WTC11 (cell line): ENCODE results near the gene PKP4. TPM values are rescaled to one million over a fixed set of nuclear protein-coding genes. Genes with fewer than 3 reads are reported as not detected.

Source experiments
- ATAC-seq: fragments of 200-7000 bp; cut with Tn5 transposase; 2 replicates; pipeline ENCODE4 v1.10.0; 2021; ENCODE audit warnings: mild to moderate bottlenecking, moderate library complexity
- CTCF ChIA-PET: fragments of 300-600 bp; sonication (Branson Sonifier 250); formaldehyde crosslinking; loops from one replicate; lab custom pipeline; 2021; ENCODE audit warnings: antibody characterized with exemption; lab: Charles Lee
- POLR2A ChIA-PET: fragments of 350-600 bp; sonication (Branson Sonifier 250); formaldehyde crosslinking; loops from one replicate; lab custom pipeline; 2021; ENCODE audit warnings: antibody characterized with exemption; lab: Charles Lee
- DNase-seq: peaks from one replicate; pipeline ENCODE4 v3.0.0; 2021; ENCODE audit warnings: low spot score
- H3K27ac Mint-ChIP-seq: 2 replicates; pipeline ENCODE4 v1.8.0; 2021; ENCODE audit warnings: mixed read lengths
- H3K27me3 Mint-ChIP-seq: 2 replicates; pipeline ENCODE4 v1.8.0; 2021; ENCODE audit warnings: low read depth, mild to moderate bottlenecking, moderate library complexity, mixed read lengths
- H3K36me3 Mint-ChIP-seq: 2 replicates; pipeline ENCODE4 v1.8.0; 2021; ENCODE audit warnings: mixed read lengths
- H3K4me1 Mint-ChIP-seq: 2 replicates; pipeline ENCODE4 v1.8.0; 2022; ENCODE audit warnings: mixed read lengths
- H3K4me3 Mint-ChIP-seq: 2 replicates; pipeline ENCODE4 v1.8.0; 2021; ENCODE audit warnings: mild to moderate bottlenecking, moderate library complexity, mixed read lengths
- H3K9me3 Mint-ChIP-seq: 2 replicates; pipeline ENCODE4 v1.8.0; 2021; ENCODE audit warnings: mixed read lengths
- ARID4B ChIP-seq: sonication (generic); formaldehyde crosslinking; IDR thresholded peaks from 2 replicates; pipeline ENCODE4 v1.8.0; 2023; ENCODE audit warnings: missing genetic modification reagents, mild to moderate bottlenecking, borderline replicate concordance
- ATF1 ChIP-seq: sonication (generic); formaldehyde crosslinking; IDR thresholded peaks from 2 replicates; pipeline ENCODE4 v1.8.1; 2023; ENCODE audit warnings: mild to moderate bottlenecking, moderate library complexity, missing genetic modification reagents
- ELF4 ChIP-seq: sonication (generic); formaldehyde crosslinking; IDR thresholded peaks from 2 replicates; pipeline ENCODE4 v1.8.1; 2022; ENCODE audit warnings: low read depth, mild to moderate bottlenecking, moderate library complexity, missing genetic modification reagents
- EMX1 ChIP-seq: fragments of 250-450 bp; sonication (Bioruptor Pico); IDR thresholded peaks from 2 replicates; pipeline ENCODE4 v1.8.0; 2021; ENCODE audit warnings: mild to moderate bottlenecking
- GRHL2 ChIP-seq: fragments of 250-450 bp; sonication (Bioruptor Pico); IDR thresholded peaks from 2 replicates; pipeline ENCODE4 v1.8.0; 2022; ENCODE audit warnings: mild to moderate bottlenecking, moderate library complexity; ENCODE audit not compliant: insufficient replicate concordance, severe bottlenecking
- GTF2I ChIP-seq: fragments of 250-450 bp; sonication (Bioruptor Pico); conservative IDR thresholded peaks from 2 replicates; pipeline ENCODE4 v1.4.0; 2021; ENCODE audit warnings: mild to moderate bottlenecking
- IRF2 ChIP-seq: sonication (generic); formaldehyde crosslinking; IDR thresholded peaks from 2 replicates; pipeline ENCODE4 v1.8.0; 2022; ENCODE audit warnings: low read depth, missing genetic modification reagents, borderline replicate concordance
- JAZF1 ChIP-seq: fragments of 250-450 bp; sonication (Bioruptor Pico); IDR thresholded peaks from 2 replicates; pipeline ENCODE4 v1.9.0; 2021; ENCODE audit warnings: moderate library complexity, mild to moderate bottlenecking, inconsistent platforms
- KAT7 ChIP-seq: sonication (generic); formaldehyde crosslinking; IDR thresholded peaks from 2 replicates; pipeline ENCODE4 v1.8.1; 2023; ENCODE audit warnings: missing genetic modification reagents, mild to moderate bottlenecking, borderline replicate concordance
- NR3C1 ChIP-seq: sonication (generic); formaldehyde crosslinking; conservative IDR thresholded peaks from 2 replicates; pipeline ENCODE4 v1.8.1; 2023; ENCODE audit warnings: low read depth, mild to moderate bottlenecking, missing genetic modification reagents
- OVOL2 ChIP-seq: fragments of 250-450 bp; sonication (Bioruptor Pico); IDR thresholded peaks from 2 replicates; pipeline ENCODE4 v1.9.0; 2021; ENCODE audit warnings: mild to moderate bottlenecking, borderline replicate concordance
- PREB ChIP-seq: sonication (generic); formaldehyde crosslinking; IDR thresholded peaks from 2 replicates; pipeline ENCODE4 v1.8.1; 2022; ENCODE audit warnings: mild to moderate bottlenecking, missing genetic modification reagents, moderate library complexity, borderline replicate concordance
- SMAD4 ChIP-seq: sonication (generic); formaldehyde crosslinking; IDR thresholded peaks from 2 replicates; pipeline ENCODE4 v1.8.0; 2022; ENCODE audit warnings: mild to moderate bottlenecking, missing genetic modification reagents
- ZBTB21 ChIP-seq: sonication (generic); formaldehyde crosslinking; IDR thresholded peaks from 2 replicates; pipeline ENCODE4 v1.8.1; 2023; ENCODE audit warnings: mild to moderate bottlenecking, missing genetic modification reagents, borderline replicate concordance
- ZNF396 ChIP-seq: fragments of 250-450 bp; sonication (Bioruptor Pico); IDR thresholded peaks from 2 replicates; pipeline ENCODE4 v1.8.0; 2021; ENCODE audit warnings: mild to moderate bottlenecking, moderate library complexity, borderline replicate concordance
- ZNF423 ChIP-seq: fragments of 250-450 bp; sonication (Bioruptor Pico); IDR thresholded peaks from 2 replicates; pipeline ENCODE4 v2.1.2; 2022; ENCODE audit warnings: mild to moderate bottlenecking, moderate library complexity
- ZNF671 ChIP-seq: fragments of 250-450 bp; sonication (Bioruptor Pico); IDR thresholded peaks from 2 replicates; pipeline ENCODE4 v1.8.0; 2021; ENCODE audit warnings: mild to moderate bottlenecking
- total RNA-seq: library from RNA; stranded (reverse); gene quantifications from 3 replicates; pipeline ENCODE4 v1.2.3, GENCODE V29; 2021
- TF ChIP-seq, protein P1 (sequence below): fragments of 250-450 bp; sonication (Bioruptor Pico); IDR thresholded peaks from 2 replicates; pipeline ENCODE4 v1.9.0; 2021; ENCODE audit warnings: mild to moderate bottlenecking, borderline replicate concordance
- TF ChIP-seq, protein P2 (sequence below): sonication (generic); formaldehyde crosslinking; IDR thresholded peaks from 2 replicates; pipeline ENCODE4 v1.8.0; 2022; ENCODE audit warnings: mild to moderate bottlenecking, missing genetic modification reagents
- TF ChIP-seq, protein P3 (sequence below): sonication (generic); formaldehyde crosslinking; IDR thresholded peaks from 2 replicates; pipeline ENCODE4 v1.8.1; 2023; ENCODE audit warnings: mild to moderate bottlenecking, moderate library complexity, missing genetic modification reagents
- TF ChIP-seq, protein P4 (sequence below): fragments of 250-450 bp; sonication (Bioruptor Pico); IDR thresholded peaks from 2 replicates; pipeline ENCODE4 v1.9.0; 2021; ENCODE audit warnings: mild to moderate bottlenecking

Gene PKP4
- total RNA-seq, 1 experiment from 2014 or later, result 78.9 TPM

DNA sequence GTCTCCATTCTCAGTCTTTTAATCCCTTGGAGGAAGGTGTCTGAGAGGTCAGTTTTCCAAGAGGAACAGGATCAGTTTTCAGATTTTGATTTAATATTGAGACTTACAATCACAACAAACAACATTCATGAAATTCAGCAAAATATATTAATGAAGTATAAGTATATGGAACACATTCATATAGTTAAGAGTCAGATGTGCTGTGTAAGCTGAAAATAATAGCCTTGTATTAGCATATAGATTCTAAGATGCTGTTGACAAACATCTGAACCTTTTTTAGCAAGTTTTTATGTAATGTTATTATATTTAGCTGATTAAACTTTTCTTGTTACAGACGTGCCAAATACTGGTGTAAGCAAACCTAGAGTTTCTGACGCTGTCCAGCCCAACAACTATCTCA lies 163.9 kb downstream of the PKP4 start:
- TF ChIP-seq ZNF423 (CRISPR knock-in tag), result no peak
- no peak for TF ChIP-seq ZBTB21 (CRISPR knock-in tag)
- TF ChIP-seq PREB, result no peak
- TF ChIP-seq, protein P1, sequence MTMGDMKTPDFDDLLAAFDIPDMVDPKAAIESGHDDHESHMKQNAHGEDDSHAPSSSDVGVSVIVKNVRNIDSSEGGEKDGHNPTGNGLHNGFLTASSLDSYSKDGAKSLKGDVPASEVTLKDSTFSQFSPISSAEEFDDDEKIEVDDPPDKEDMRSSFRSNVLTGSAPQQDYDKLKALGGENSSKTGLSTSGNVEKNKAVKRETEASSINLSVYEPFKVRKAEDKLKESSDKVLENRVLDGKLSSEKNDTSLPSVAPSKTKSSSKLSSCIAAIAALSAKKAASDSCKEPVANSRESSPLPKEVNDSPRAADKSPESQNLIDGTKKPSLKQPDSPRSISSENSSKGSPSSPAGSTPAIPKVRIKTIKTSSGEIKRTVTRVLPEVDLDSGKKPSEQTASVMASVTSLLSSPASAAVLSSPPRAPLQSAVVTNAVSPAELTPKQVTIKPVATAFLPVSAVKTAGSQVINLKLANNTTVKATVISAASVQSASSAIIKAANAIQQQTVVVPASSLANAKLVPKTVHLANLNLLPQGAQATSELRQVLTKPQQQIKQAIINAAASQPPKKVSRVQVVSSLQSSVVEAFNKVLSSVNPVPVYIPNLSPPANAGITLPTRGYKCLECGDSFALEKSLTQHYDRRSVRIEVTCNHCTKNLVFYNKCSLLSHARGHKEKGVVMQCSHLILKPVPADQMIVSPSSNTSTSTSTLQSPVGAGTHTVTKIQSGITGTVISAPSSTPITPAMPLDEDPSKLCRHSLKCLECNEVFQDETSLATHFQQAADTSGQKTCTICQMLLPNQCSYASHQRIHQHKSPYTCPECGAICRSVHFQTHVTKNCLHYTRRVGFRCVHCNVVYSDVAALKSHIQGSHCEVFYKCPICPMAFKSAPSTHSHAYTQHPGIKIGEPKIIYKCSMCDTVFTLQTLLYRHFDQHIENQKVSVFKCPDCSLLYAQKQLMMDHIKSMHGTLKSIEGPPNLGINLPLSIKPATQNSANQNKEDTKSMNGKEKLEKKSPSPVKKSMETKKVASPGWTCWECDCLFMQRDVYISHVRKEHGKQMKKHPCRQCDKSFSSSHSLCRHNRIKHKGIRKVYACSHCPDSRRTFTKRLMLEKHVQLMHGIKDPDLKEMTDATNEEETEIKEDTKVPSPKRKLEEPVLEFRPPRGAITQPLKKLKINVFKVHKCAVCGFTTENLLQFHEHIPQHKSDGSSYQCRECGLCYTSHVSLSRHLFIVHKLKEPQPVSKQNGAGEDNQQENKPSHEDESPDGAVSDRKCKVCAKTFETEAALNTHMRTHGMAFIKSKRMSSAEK (CRISPR knock-in tag), result no peak
- TF ChIP-seq ARID4B (CRISPR knock-in tag), result no peak
- no peak for TF ChIP-seq ATF1 (CRISPR knock-in tag)
- TF ChIP-seq, protein P2, sequence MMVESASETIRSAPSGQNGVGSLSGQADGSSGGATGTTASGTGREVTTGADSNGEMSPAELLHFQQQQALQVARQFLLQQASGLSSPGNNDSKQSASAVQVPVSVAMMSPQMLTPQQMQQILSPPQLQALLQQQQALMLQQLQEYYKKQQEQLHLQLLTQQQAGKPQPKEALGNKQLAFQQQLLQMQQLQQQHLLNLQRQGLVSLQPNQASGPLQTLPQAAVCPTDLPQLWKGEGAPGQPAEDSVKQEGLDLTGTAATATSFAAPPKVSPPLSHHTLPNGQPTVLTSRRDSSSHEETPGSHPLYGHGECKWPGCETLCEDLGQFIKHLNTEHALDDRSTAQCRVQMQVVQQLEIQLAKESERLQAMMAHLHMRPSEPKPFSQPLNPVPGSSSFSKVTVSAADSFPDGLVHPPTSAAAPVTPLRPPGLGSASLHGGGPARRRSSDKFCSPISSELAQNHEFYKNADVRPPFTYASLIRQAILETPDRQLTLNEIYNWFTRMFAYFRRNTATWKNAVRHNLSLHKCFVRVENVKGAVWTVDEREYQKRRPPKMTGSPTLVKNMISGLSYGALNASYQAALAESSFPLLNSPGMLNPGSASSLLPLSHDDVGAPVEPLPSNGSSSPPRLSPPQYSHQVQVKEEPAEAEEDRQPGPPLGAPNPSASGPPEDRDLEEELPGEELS, result no peak
- no peak for TF ChIP-seq IRF2 (CRISPR knock-in tag)
- no peak for TF ChIP-seq ELF4 (CRISPR knock-in tag)
- no peak for TF ChIP-seq EMX1 (CRISPR knock-in tag)
- TF ChIP-seq ZNF396 (CRISPR knock-in tag), result no peak
- no peak for TF ChIP-seq GTF2I (CRISPR knock-in tag)
- no peak for ATAC-seq
- Mint-ChIP-seq H3K36me3 (peaks cover 22% of the 10 kb centered on the region), H3K9me3 (no peaks in the 10 kb centered on the region), H3K4me3 (no peak overlapping the region), H3K27me3 (no peaks in the 10 kb centered on the region), H3K27ac (no peak overlapping the region), H3K4me1 (peaks cover 8% of the 10 kb centered on the region)
- CTCF ChIA-PET, result no interaction called here
- POLR2A ChIA-PET, result no interaction called here
- DNase-seq, result no peak

DNA sequence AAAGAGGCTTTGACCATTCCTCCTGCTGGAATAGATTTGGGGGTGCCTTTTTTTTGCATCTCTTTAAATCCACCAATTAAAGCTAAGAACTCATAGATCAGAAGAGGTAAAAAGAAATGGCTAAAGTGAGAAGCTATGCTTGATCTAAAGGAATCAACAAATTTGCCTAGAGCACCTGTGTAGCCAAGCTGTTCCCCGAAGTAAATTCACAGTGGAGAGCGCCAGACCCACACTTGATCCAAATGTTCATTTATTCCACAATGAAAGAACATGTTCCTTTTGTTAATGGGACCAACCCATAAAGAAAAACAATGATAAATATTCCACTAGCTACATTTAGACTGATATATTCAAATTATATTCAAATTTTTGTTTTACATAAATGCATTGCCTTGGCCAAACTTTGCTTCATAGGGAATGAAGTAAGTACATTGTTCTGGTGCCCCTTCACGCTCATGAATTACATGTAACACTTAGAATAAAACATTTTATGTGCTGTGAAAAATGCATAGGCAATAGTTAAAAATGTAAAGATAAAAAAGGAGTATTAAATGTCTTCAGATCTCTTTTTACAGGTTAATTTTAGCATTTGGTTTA lies 167.4 kb downstream of the PKP4 start:
- Mint-ChIP-seq H3K36me3 (peaks cover 21% of the 10 kb centered on the region), H3K9me3 (no peaks in the 10 kb centered on the region), H3K4me3 (no peak overlapping the region), H3K4me1 (peaks cover under 1% of the 10 kb centered on the region), H3K27me3 (no peaks in the 10 kb centered on the region), H3K27ac (no peak overlapping the region)
- ChIA-PET POLR2A (no interaction called here), CTCF (interaction anchor here (0.7 to 1.0 kb wide), 2 partner anchors 121 to 130 kb away, joined by 3 to 4 read pairs; no protein-coding TSS in a partner anchor)
- ATAC-seq, result no peak
- TF ChIP-seq NR3C1 (CRISPR knock-in tag) (no peak), GRHL2 (CRISPR knock-in tag) (no peak), OVOL2 (CRISPR knock-in tag) (no peak), JAZF1 (CRISPR knock-in tag) (no peak), ZNF671 (CRISPR knock-in tag) (no peak), KAT7 (CRISPR knock-in tag) (no peak), GTF2I (CRISPR knock-in tag) (no peak), SMAD4 (CRISPR knock-in tag) (no peak)
- TF ChIP-seq, protein P3, sequence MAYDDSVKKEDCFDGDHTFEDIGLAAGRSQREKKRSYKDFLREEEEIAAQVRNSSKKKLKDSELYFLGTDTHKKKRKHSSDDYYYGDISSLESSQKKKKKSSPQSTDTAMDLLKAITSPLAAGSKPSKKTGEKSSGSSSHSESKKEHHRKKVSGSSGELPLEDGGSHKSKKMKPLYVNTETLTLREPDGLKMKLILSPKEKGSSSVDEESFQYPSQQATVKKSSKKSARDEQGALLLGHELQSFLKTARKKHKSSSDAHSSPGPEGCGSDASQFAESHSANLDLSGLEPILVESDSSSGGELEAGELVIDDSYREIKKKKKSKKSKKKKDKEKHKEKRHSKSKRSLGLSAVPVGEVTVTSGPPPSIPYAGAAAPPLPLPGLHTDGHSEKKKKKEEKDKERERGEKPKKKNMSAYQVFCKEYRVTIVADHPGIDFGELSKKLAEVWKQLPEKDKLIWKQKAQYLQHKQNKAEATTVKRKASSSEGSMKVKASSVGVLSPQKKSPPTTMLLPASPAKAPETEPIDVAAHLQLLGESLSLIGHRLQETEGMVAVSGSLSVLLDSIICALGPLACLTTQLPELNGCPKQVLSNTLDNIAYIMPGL, result no peak
- TF ChIP-seq, protein P4, sequence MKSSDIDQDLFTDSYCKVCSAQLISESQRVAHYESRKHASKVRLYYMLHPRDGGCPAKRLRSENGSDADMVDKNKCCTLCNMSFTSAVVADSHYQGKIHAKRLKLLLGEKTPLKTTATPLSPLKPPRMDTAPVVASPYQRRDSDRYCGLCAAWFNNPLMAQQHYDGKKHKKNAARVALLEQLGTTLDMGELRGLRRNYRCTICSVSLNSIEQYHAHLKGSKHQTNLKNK (CRISPR knock-in tag), result no peak
- no peak for DNase-seq
